GM12878 (cell line): ENCODE results near the gene PDXP. TPM values are rescaled to one million over a fixed set of nuclear protein-coding genes. Genes with fewer than 3 reads are reported as not detected.

ENCODE experiments used
- BACH1 ChIP-seq: fragments of 450-650 bp; IDR thresholded peaks from 2 replicates; pipeline ENCODE4 v1.6.1; 2017; ENCODE audit warnings: mild to moderate bottlenecking, borderline replicate concordance
- BCL3 ChIP-seq: IDR thresholded peaks from 2 replicates; pipeline ENCODE4 v1.6.1; 2011; ENCODE audit warnings: borderline replicate concordance, low read depth, mild to moderate bottlenecking, moderate library complexity, low read length; ENCODE audit not compliant: insufficient read depth, poor library complexity, severe bottlenecking
- CTCF ChIP-seq, 3 experiments: IDR thresholded peaks in 2 of 3; conservative IDR thresholded peaks in 1 of 3; 2 replicates each; pipeline ENCODE4 v1.5.1; 2011; ENCODE audit warnings: low read depth in 3 of 3, low read length in 3 of 3, mild to moderate bottlenecking in 3 of 3, control low read depth in 2 of 3, moderate library complexity in 2 of 3, inconsistent platforms in 1 of 3, mixed read lengths in 1 of 3; ENCODE audit not compliant: control insufficient read depth in 2 of 3, insufficient read depth in 1 of 3; ENCODE audit errors: extremely low read depth in 1 of 3
- EP300 ChIP-seq, 2 experiments: fragments of 150-350 bp in 1 of 2; IDR thresholded peaks; 2 replicates each; pipeline ENCODE4 v1.6.1; 2011 to 2012; ENCODE audit warnings: low read depth in 2 of 2, low read length in 2 of 2, borderline replicate concordance in 1 of 2, improper control_type of control experiment in 1 of 2, inconsistent platforms in 1 of 2; ENCODE audit not compliant: control insufficient read depth in 1 of 2
- IKZF1 ChIP-seq: fragments of 450-650 bp; conservative IDR thresholded peaks from 2 replicates; pipeline ENCODE4 v1.6.1; 2017; ENCODE audit warnings: antibody characterized with exemption, mild to moderate bottlenecking
- JUNB ChIP-seq: IDR thresholded peaks from 2 replicates; pipeline ENCODE4 v1.6.1; 2016; ENCODE audit warnings: antibody characterized with exemption, mild to moderate bottlenecking
- LARP7 ChIP-seq: fragments of 450-650 bp; IDR thresholded peaks from 2 replicates; pipeline ENCODE4 v1.6.1; 2017; ENCODE audit warnings: mild to moderate bottlenecking
- MAX ChIP-seq: IDR thresholded peaks from 2 replicates; pipeline ENCODE4 v1.6.1; 2012; ENCODE audit warnings: low read depth, low read length, improper control_type of control experiment
- MXI1 ChIP-seq: fragments of 150-350 bp; IDR thresholded peaks from 2 replicates; pipeline ENCODE4 v1.6.1; 2011; ENCODE audit warnings: low read depth, mild to moderate bottlenecking, inconsistent platforms, low read length, improper control_type of control experiment
- NBN ChIP-seq: fragments of 450-650 bp; IDR thresholded peaks from 2 replicates; pipeline ENCODE4 v1.6.1; 2016
- NKRF ChIP-seq: fragments of 450-650 bp; conservative IDR thresholded peaks from 2 replicates; pipeline ENCODE4 v1.6.1; 2017; ENCODE audit warnings: mild to moderate bottlenecking, moderate library complexity
- NRF1 ChIP-seq: conservative IDR thresholded peaks from 2 replicates; pipeline ENCODE4 v1.6.1; 2011; ENCODE audit warnings: mild to moderate bottlenecking, low read depth, low read length, improper control_type of control experiment
- POLR2AphosphoS5 ChIP-seq: IDR thresholded peaks from 2 replicates; pipeline ENCODE4 v1.6.1; 2011; ENCODE audit warnings: mild to moderate bottlenecking, low read length, inconsistent platforms
- SIX5 ChIP-seq: IDR thresholded peaks from 2 replicates; pipeline ENCODE4 v1.6.1; 2011; ENCODE audit warnings: mild to moderate bottlenecking, low read depth, low read length, moderate library complexity; ENCODE audit not compliant: severe bottlenecking
- SRF ChIP-seq, 2 experiments: IDR thresholded peaks; 2 replicates each; pipeline ENCODE4 v1.6.1; 2011; ENCODE audit warnings: low read depth in 2 of 2, low read length in 2 of 2, mild to moderate bottlenecking in 1 of 2, moderate library complexity in 1 of 2
- TBL1XR1 ChIP-seq: IDR thresholded peaks from 2 replicates; pipeline ENCODE4 v1.6.1; 2012; ENCODE audit warnings: low read depth, low read length, improper control_type of control experiment
- TCF12 ChIP-seq: IDR thresholded peaks from 2 replicates; pipeline ENCODE4 v1.6.1; 2011; ENCODE audit warnings: low read depth, mild to moderate bottlenecking, low read length
- ZBED1 ChIP-seq: IDR thresholded peaks from 2 replicates; pipeline ENCODE4 v1.6.1; 2016; ENCODE audit warnings: borderline replicate concordance
- ZNF217 ChIP-seq: fragments of 450-650 bp; IDR thresholded peaks from 2 replicates; pipeline ENCODE4 v1.6.1; 2017; ENCODE audit warnings: antibody characterized with exemption, mild to moderate bottlenecking
- polyA plus RNA-seq, 11 experiments: library from polyadenylated mRNA; depleted of rRNA in 4 of 11; unstranded in 6 of 11; stranded (reverse) in 5 of 11; fragments of >200 nt; fragmentation: Nextera tagmentation in 4 of 11; fragmentation: Illumina TruSeq in 1 of 11; extraction: Ambion mirVana in 4 of 11; extraction: Trizol in 1 of 11; gene quantifications; 1 replicate in 1 of 11; 2 replicates in 10 of 11; pipeline versions ENCODE4 v1.2.1 to v1.2.3, GENCODE V29; 2011 to 2016; ENCODE audit warnings: inconsistent platforms in 2 of 11, missing spikeins in 2 of 11, low read depth in 1 of 11
- total RNA-seq, 4 experiments: library from RNA; depleted of rRNA in 3 of 4; stranded (reverse); fragments of >200 nt in 3 of 4; fragmentation: Illumina TruSeq in 1 of 4; extraction: Trizol in 1 of 4; gene quantifications; 2 replicates each; pipeline versions ENCODE4 v1.2.1 to v1.2.3, GENCODE V29; 2013 to 2021

The PDXP gene
- total and polyA plus RNA-seq, 10 of the 15 experiments (the other 5 are each of a cell fraction or from before 2014, with no cell fraction given), result 4.4 to 56.7 (median 34.6) TPM

GRCh38 chr22:37633625-37634416, 24.7 kb upstream of the PDXP start (continued):
- TF ChIP-seq SRF (IDR thresholded peaks at IDR 0.05; ENCODE audit: low read depth in 2 of 2, low read length in 2 of 2) (peak; percentile 50 to 78; a peak in 2 of 4 replicates), TCF12 (peak; percentile 99), JUNB (peak; percentile 59; the same call in 1 of the 2 replicates), ZNF217 (peak; percentile 17; the same call in 1 of the 2 replicates), MXI1 (peak; percentile 35; the same call in 1 of the 2 replicates), SIX5 (no peak), BACH1 (peak; percentile 85; the same call in 1 of the 2 replicates), LARP7 (0 out of 2 replicates have a peak, but pooled peaks have one; percentile 28), EP300 (IDR thresholded peaks at IDR 0.05; ENCODE audit: borderline replicate concordance in 1 of 2, control insufficient read depth in 1 of 2, low read depth in 2 of 2, low read length in 2 of 2) (peak; percentile 29 to 35; a peak in 3 of 4 replicates), MAX (peak; percentile 38; the same call in 1 of the 2 replicates), NKRF (peak; percentile 65), TBL1XR1 (0 out of 2 replicates have a peak, but pooled peaks have one; percentile 33), BCL3 (peak; percentile 70), ZBED1 (peak; percentile 49; the same call in 1 of the 2 replicates), CTCF (IDR thresholded peaks at IDR 0.05 in 2 of 3, conservative IDR thresholded peaks at IDR 0.05 in 1 of 3; ENCODE audit: control insufficient read depth in 2 of 3, extremely low read depth in 1 of 3, insufficient read depth in 1 of 3, low read depth in 3 of 3, low read length in 3 of 3) (peak in 1 of 3 experiments; percentile 18; a peak in 3 of 6 replicates), IKZF1 (peak; percentile 98), NBN (peak; percentile 78), NRF1 (peak; percentile 36; the same call in 1 of the 2 replicates), POLR2AphosphoS5 (peak; percentile 50)
